GM12878 (cell line): ENCODE measurements around the gene CD209. TPM values are rescaled to one million over a fixed set of nuclear protein-coding genes. Genes with fewer than 3 reads are reported as not detected.

Source experiments
- ATAC-seq: fragments of 200-7000 bp; cut with Tn5 transposase; 3 replicates; pipeline ENCODE4 v1.9.1; 2020; ENCODE audit warnings: mild to moderate bottlenecking, moderate library complexity
- BruUV-seq: library from RNA; stranded (reverse); fragments of 400-500 nt; replicated peaks from 2 replicates; lab custom pipeline; 2021; lab: Mats Ljungman, UMichigan
- CTCF ChIA-PET: fragments of 300-600 bp; sonication (Branson Sonifier 250); formaldehyde crosslinking; extraction: SDS; loops from one replicate; lab custom pipeline; 2021; ENCODE audit warnings: inconsistent platforms; lab: Yijun Ruan, JAX
- POLR2A ChIA-PET: fragments of 350-600 bp; formaldehyde crosslinking; extraction: SDS; loops from one replicate; lab custom pipeline; 2021; ENCODE audit warnings: inconsistent platforms; lab: Charles Lee
- RAD21 ChIA-PET: fragments of 300-600 bp; sonication (Branson Sonifier 250); formaldehyde crosslinking; loops from one replicate; lab custom pipeline; 2023; ENCODE audit warnings: antibody characterized with exemption; ENCODE audit not compliant: unreplicated experiment; lab: Charles Lee
- SMC1A ChIA-PET: fragments of 300-600 bp; sonication (Branson Sonifier 250); formaldehyde crosslinking; loops from one replicate; lab custom pipeline; 2023; ENCODE audit not compliant: unreplicated experiment, uncharacterized antibody; lab: Charles Lee
- DNase-seq: peaks from one replicate; pipeline ENCODE4 v3.0.0-alpha.2; 2011; ENCODE audit warnings: low read depth, low spot score
- FAIRE-seq: peaks from 3 replicates; lab custom pipeline; 2011; peaks lifted over from hg19 to GRCh38; lab: Jason Lieb, UNC
- H2AFZ ChIP-seq: 2 replicates; pipeline ENCODE4 v1.6.0; 2011; ENCODE audit warnings: low read depth, low read length, control low read depth; ENCODE audit not compliant: control insufficient read depth
- H3K27ac ChIP-seq: 2 replicates; pipeline ENCODE4 v1.5.1; 2011; ENCODE audit warnings: control low read depth; ENCODE audit not compliant: control insufficient read depth, insufficient read depth
- H3K27me3 ChIP-seq, 2 experiments: replicated peaks in 1 of 2; 2 replicates each; pipeline versions ENCODE4 v1.6.0 to v1.6.1; 2011; ENCODE audit warnings: low read length in 1 of 2; ENCODE audit not compliant: control insufficient read depth in 2 of 2, insufficient read depth in 2 of 2
- H3K36me3 ChIP-seq, 2 experiments: 2 replicates each; pipeline ENCODE4 v1.5.1; 2011; ENCODE audit warnings: low read length in 1 of 2; ENCODE audit not compliant: control insufficient read depth in 2 of 2, insufficient read depth in 2 of 2
- H3K4me1 ChIP-seq: 2 replicates; pipeline ENCODE4 v1.6.1; 2011; ENCODE audit warnings: mild to moderate bottlenecking, low read length, moderate library complexity, mixed read lengths; ENCODE audit not compliant: control insufficient read depth, insufficient read depth
- H3K4me2 ChIP-seq: 2 replicates; pipeline ENCODE4 v1.6.0; 2011; ENCODE audit warnings: control low read depth; ENCODE audit not compliant: control insufficient read depth, insufficient read depth
- H3K4me3 ChIP-seq: fragments of 200-600 bp; sonication (generic); 2 replicates; pipeline ENCODE4 v1.5.1; 2016
- H3K79me2 ChIP-seq: 2 replicates; pipeline ENCODE4 v1.6.0; 2011; ENCODE audit warnings: low read length; ENCODE audit not compliant: control insufficient read depth, insufficient read depth
- H3K9ac ChIP-seq: 2 replicates; pipeline ENCODE4 v1.8.0; 2011; ENCODE audit warnings: low read length, control low read depth, mixed read lengths; ENCODE audit not compliant: control insufficient read depth, insufficient read depth
- H3K9me3 ChIP-seq: replicated peaks from 3 replicates; pipeline ENCODE4 v1.5.1; 2011; ENCODE audit warnings: mild to moderate bottlenecking, low read length; ENCODE audit not compliant: control insufficient read depth, insufficient read depth
- H4K20me1 ChIP-seq: 2 replicates; pipeline ENCODE4 v1.6.0; 2011; ENCODE audit not compliant: control insufficient read depth, insufficient read depth
- ASH2L ChIP-seq: fragments of 300-600, 200-600 bp; sonication (generic); IDR thresholded peaks from 2 replicates; pipeline ENCODE4 v1.6.1; 2017; ENCODE audit warnings: low read depth, mild to moderate bottlenecking, borderline replicate concordance
- ATF7 ChIP-seq: fragments of 450-650 bp; IDR thresholded peaks from 2 replicates; pipeline ENCODE4 v1.6.1; 2016; ENCODE audit warnings: low read depth, mild to moderate bottlenecking
- BMI1 ChIP-seq: fragments of 450-650 bp; IDR thresholded peaks from 2 replicates; pipeline ENCODE4 v1.6.1; 2016; ENCODE audit warnings: mild to moderate bottlenecking, moderate library complexity, borderline replicate concordance
- CBX3 ChIP-seq: fragments of 200-600 bp; sonication (generic); IDR thresholded peaks from 2 replicates; pipeline ENCODE4 v1.6.1; 2016; ENCODE audit warnings: low read depth, borderline replicate concordance
- HDGF ChIP-seq: fragments of 450-650 bp; IDR thresholded peaks from 2 replicates; pipeline ENCODE4 v1.6.1; 2016; ENCODE audit warnings: antibody characterized with exemption
- IRF4 ChIP-seq: IDR thresholded peaks from 2 replicates; pipeline ENCODE4 v1.6.1; 2011; ENCODE audit warnings: low read depth, low read length
- NR2C1 ChIP-seq: fragments of 450-650 bp; IDR thresholded peaks from 2 replicates; pipeline ENCODE4 v1.6.1; 2017; ENCODE audit warnings: antibody characterized with exemption, mild to moderate bottlenecking, moderate library complexity
- POLR2AphosphoS2 ChIP-seq: IDR thresholded peaks from 2 replicates; pipeline ENCODE4 v1.6.1; 2011; ENCODE audit warnings: low read depth, mild to moderate bottlenecking, low read length, improper control_type of control experiment, moderate library complexity
- POLR2AphosphoS5 ChIP-seq: IDR thresholded peaks from 2 replicates; pipeline ENCODE4 v1.6.1; 2011; ENCODE audit warnings: mild to moderate bottlenecking, low read length, inconsistent platforms
- RUNX3 ChIP-seq: IDR thresholded peaks from 2 replicates; pipeline ENCODE4 v1.6.1; 2012; ENCODE audit warnings: low read length, inconsistent platforms
- SKIL ChIP-seq: fragments of 450-650 bp; IDR thresholded peaks from 2 replicates; pipeline ENCODE4 v1.6.1; 2017; ENCODE audit warnings: mild to moderate bottlenecking, low read depth, inconsistent platforms; ENCODE audit not compliant: poor library complexity, severe bottlenecking
- SMAD1 ChIP-seq: fragments of 450-650 bp; IDR thresholded peaks from 2 replicates; pipeline ENCODE4 v1.6.1; 2018; ENCODE audit warnings: mild to moderate bottlenecking, low read depth; ENCODE audit not compliant: partially characterized antibody
- STAT3 ChIP-seq: IDR thresholded peaks from 2 replicates; pipeline ENCODE4 v1.6.1; 2011; ENCODE audit warnings: low read depth, low read length, improper control_type of control experiment
- in situ Hi-C: fragments of 300-500 bp; cut with MboI; formaldehyde crosslinking; loops from 9 replicates; pipeline ENCODE4 v1.14.3; 2018; ENCODE audit warnings: mixed read lengths
- intact Hi-C: fragments of 100-400 bp; cut with micrococcal nuclease; formaldehyde crosslinking; loops from one replicate; pipeline ENCODE4 v1.14.2; 2022; ENCODE audit not compliant: unreplicated experiment
- polyA plus RNA-seq, 11 experiments: library from polyadenylated mRNA; depleted of rRNA in 4 of 11; unstranded in 6 of 11; stranded (reverse) in 5 of 11; fragments of >200 nt; fragmentation: Nextera tagmentation in 4 of 11; fragmentation: Illumina TruSeq in 1 of 11; extraction: Ambion mirVana in 4 of 11; extraction: Trizol in 1 of 11; gene quantifications; 1 replicate in 1 of 11; 2 replicates in 10 of 11; pipeline versions ENCODE4 v1.2.1 to v1.2.3, GENCODE V29; 2011 to 2016; ENCODE audit warnings: inconsistent platforms in 2 of 11, missing spikeins in 2 of 11, low read depth in 1 of 11
- total RNA-seq, 4 experiments: library from RNA; depleted of rRNA in 3 of 4; stranded (reverse); fragments of >200 nt in 3 of 4; fragmentation: Illumina TruSeq in 1 of 4; extraction: Trizol in 1 of 4; gene quantifications; 2 replicates each; pipeline versions ENCODE4 v1.2.1 to v1.2.3, GENCODE V29; 2013 to 2021
- TF ChIP-seq, protein P1 (sequence below): fragments of 450-650 bp; IDR thresholded peaks from 2 replicates; pipeline ENCODE4 v1.6.1; 2017; ENCODE audit warnings: antibody characterized with exemption, mild to moderate bottlenecking, moderate library complexity

Gene CD209
- total and polyA plus RNA-seq, 10 of the 15 experiments (the other 5 are each of a cell fraction or from before 2014, with no cell fraction given): 0.04 to 0.21 (median 0.10) TPM; not detected in 3

DNA sequence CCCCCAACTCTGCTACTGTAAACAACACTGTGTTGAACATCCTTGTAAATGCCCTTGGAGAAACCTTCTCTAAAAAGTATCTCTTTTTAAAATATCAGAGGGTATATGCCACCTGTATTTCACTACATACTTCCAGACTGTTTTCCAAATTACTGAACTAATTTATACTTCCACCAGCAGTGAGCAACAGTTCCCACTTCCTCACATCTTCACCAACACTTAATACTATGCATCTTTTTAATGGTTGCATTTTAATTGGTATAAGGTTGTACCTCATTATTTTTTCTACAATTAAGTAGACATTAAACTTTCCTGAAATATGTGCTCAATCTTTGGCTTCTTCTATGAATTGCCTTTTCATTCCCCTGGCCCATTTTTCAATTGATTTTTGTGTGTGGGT, 37.5 kb upstream of the CD209 start:
- H3K27me3 ChIP-seq: peaks cover 3 to 6% of the 10 kb centered on the region in 2 experiments
- no peak overlapping the region for H2AFZ ChIP-seq
- ChIA-PET RAD21 (interaction anchor here (1.3 kb wide), 1 partner anchor 217 kb away, joined by 3 read pairs; no protein-coding TSS in a partner anchor), SMC1A (no interaction called here), POLR2A (no interaction called here)
- intact Hi-C loops: no loop called here
- ATAC-seq: no peak
- BruUV-seq: no TSS peak
- H3K4me3 ChIP-seq: no peak overlapping the region
- no peak for FAIRE-seq
- H3K36me3 ChIP-seq: no peaks in the 10 kb centered on the region
- no peaks in the 10 kb centered on the region for H4K20me1 ChIP-seq
- no peak for DNase-seq
- TF ChIP-seq POLR2AphosphoS2: no peak
- no peak for TF ChIP-seq POLR2AphosphoS5
- no peak for TF ChIP-seq STAT3
- no peak for TF ChIP-seq BMI1
- no peak for TF ChIP-seq SMAD1
- no peak for TF ChIP-seq NR2C1
- TF ChIP-seq HDGF: no peak
- no peak for TF ChIP-seq SKIL
- no peak for TF ChIP-seq ATF7
- TF ChIP-seq RUNX3: no peak
- TF ChIP-seq ASH2L: no peak
- no peak for TF ChIP-seq IRF4
- TF ChIP-seq, protein P1, sequence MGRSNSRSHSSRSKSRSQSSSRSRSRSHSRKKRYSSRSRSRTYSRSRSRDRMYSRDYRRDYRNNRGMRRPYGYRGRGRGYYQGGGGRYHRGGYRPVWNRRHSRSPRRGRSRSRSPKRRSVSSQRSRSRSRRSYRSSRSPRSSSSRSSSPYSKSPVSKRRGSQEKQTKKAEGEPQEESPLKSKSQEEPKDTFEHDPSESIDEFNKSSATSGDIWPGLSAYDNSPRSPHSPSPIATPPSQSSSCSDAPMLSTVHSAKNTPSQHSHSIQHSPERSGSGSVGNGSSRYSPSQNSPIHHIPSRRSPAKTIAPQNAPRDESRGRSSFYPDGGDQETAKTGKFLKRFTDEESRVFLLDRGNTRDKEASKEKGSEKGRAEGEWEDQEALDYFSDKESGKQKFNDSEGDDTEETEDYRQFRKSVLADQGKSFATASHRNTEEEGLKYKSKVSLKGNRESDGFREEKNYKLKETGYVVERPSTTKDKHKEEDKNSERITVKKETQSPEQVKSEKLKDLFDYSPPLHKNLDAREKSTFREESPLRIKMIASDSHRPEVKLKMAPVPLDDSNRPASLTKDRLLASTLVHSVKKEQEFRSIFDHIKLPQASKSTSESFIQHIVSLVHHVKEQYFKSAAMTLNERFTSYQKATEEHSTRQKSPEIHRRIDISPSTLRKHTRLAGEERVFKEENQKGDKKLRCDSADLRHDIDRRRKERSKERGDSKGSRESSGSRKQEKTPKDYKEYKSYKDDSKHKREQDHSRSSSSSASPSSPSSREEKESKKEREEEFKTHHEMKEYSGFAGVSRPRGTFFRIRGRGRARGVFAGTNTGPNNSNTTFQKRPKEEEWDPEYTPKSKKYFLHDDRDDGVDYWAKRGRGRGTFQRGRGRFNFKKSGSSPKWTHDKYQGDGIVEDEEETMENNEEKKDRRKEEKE: no peak
- TF ChIP-seq CBX3: no peak
- TF ChIP-seq, all 136 proteins: peak for 0
- H3K79me2 ChIP-seq: no peaks in the 10 kb centered on the region
- H3K27ac ChIP-seq: no peak overlapping the region
- no peaks in the 10 kb centered on the region; the same call in 2 of the 3 replicates for H3K9me3 ChIP-seq
- in situ Hi-C loops: no loop called here
- CTCF ChIA-PET: interaction anchor here (1.5 kb wide), 1 partner anchor 104 kb away, joined by 3 read pairs; the partner anchor contains the start of gene TRAPPC5
- H3K4me1 ChIP-seq: no peaks in the 10 kb centered on the region; the same call in 1 of the 2 replicates
- H3K9ac ChIP-seq: no peak overlapping the region
- H3K4me2 ChIP-seq: no peak overlapping the region
